Measurements from ENCODE around the gene HP.

DNA sequence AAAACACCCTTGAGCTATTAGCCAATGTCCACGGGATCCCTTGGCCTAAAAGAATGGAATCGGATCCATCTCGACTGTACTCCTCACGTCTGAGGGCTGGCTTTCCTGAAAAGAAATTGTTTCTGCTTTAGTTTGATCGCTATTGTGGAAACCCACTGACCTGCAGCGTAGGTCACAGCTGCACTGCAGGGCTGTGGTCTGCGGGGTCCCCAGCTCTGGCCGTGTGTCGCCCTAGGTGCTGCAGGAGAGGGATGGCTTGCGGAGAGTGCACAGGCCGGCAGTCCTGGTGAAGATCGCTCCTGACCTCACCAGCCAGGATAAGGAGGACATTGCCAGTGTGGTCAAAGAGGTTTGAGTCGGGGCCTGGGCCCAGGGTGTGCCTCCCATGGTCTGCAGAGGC is 32.2 kb upstream of the HP start:
- no peak for TF ChIP-seq CTCF (IDR thresholded peaks at IDR 0.05)
- TF ChIP-seq POLR2A (IDR thresholded peaks at IDR 0.05), result no peak

All from right lobe of liver (tissue), 4 donors.